ENCODE measurements around the gene CDHR2.

- TF ChIP-seq, protein P1, sequence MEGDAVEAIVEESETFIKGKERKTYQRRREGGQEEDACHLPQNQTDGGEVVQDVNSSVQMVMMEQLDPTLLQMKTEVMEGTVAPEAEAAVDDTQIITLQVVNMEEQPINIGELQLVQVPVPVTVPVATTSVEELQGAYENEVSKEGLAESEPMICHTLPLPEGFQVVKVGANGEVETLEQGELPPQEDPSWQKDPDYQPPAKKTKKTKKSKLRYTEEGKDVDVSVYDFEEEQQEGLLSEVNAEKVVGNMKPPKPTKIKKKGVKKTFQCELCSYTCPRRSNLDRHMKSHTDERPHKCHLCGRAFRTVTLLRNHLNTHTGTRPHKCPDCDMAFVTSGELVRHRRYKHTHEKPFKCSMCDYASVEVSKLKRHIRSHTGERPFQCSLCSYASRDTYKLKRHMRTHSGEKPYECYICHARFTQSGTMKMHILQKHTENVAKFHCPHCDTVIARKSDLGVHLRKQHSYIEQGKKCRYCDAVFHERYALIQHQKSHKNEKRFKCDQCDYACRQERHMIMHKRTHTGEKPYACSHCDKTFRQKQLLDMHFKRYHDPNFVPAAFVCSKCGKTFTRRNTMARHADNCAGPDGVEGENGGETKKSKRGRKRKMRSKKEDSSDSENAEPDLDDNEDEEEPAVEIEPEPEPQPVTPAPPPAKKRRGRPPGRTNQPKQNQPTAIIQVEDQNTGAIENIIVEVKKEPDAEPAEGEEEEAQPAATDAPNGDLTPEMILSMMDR (IDR thresholded peaks at IDR 0.05), result no peak
- TF ChIP-seq EP300 (IDR thresholded peaks at IDR 0.05) (no peak), POLR2A (IDR thresholded peaks at IDR 0.05) (no peak)
Observed at GRCh38 chr5:176552332-176552869, 3.3 kb downstream of the CDHR2 start.

All from tibial nerve (tissue), 4 donors.